NCI-H748 treated with DMSO at 0.1 percent for 48 hours (cell line): ENCODE measurements around the gene DOK3.

Source experiments
- DNase-seq: peaks from one replicate; lab custom pipeline; 2025; lab: John Stamatoyannopoulos, UW

DOK3 gene, protein sequence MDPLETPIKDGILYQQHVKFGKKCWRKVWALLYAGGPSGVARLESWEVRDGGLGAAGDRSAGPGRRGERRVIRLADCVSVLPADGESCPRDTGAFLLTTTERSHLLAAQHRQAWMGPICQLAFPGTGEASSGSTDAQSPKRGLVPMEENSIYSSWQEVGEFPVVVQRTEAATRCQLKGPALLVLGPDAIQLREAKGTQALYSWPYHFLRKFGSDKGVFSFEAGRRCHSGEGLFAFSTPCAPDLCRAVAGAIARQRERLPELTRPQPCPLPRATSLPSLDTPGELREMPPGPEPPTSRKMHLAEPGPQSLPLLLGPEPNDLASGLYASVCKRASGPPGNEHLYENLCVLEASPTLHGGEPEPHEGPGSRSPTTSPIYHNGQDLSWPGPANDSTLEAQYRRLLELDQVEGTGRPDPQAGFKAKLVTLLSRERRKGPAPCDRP

DNA sequence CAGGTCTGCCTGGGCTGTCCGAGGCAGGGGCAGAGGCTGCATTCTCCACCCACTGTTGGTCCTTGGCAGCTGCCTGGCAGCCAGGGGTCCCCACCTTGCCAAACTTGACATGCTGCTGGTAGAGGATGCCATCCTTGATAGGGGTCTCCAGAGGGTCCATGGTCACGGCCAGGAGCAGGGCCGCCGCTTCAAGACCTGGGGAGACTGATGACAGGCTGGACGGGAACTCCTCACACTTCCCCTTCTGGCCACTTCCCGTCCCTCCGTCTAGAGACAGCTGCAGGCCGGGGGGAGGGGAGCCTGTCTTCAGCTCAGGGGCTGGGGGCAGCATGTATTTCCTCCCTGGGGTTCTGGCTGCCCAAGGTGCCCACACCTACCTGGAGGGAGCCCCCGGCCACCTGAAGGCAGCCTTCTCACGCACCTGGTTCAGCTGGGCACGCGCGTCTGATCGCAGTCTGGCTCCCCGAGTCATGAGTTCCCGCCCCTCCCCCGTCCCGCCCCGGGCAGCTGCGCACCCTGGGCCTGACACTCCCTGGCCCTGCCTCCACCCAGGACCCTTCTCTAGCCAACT, at the start of gene DOK3:
Gene DOK3 (minus strand): TSS at position 446 of the 571 bp plus-strand sequence. CDS start 286 bp downstream, at position 160.
- DNase-seq: no peak

DNA sequence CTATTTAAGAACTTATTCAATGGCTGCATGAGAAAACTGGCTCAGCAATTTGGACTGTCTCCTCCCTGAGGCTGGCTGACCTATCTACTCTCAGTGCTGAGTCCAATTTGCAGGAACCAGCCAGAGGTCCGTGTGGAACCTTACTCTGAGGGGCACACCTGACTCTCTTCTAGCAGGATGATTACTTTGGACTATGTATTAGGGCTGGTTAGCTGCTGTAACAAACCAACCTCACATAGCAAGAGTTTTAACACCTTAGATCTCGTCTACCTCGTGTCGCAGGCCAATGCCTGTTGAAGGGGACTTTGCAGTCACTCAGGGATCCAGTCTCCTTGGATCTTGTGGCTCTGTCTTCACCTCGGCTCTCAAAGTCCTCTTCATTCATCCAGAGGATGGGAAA, 48.2 kb upstream of the DOK3 start:
- no peak for DNase-seq

DNA sequence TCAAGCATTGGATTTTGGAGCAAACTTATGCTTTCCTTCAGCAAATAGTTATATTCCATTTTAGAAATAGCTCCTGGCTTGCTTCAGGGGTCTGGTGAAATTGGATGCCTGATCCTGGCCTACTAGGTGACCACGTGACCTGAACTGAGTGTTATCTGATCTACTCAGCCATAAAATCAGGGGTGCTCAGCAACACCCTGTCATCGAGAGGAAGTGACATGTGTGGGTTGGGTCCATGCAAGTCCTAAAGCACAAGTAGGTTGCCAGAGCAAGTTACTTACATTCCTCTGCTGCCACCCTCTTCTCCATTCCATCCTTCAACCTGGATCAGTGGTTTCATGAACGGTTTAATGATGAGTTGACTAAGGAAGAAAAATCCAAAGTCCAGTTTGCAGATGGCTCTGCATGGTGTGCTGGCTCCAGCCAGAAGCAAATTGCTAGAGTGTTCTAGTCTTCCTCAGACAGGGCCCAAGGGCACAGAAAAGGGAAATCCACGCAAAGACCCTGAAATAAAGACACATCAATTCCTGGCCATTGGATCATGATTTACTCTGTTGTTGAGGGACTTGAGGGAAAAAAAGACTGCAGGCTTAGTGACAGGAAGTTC, 47.5 kb upstream of the DOK3 start:
- DNase-seq: no peak

DNA sequence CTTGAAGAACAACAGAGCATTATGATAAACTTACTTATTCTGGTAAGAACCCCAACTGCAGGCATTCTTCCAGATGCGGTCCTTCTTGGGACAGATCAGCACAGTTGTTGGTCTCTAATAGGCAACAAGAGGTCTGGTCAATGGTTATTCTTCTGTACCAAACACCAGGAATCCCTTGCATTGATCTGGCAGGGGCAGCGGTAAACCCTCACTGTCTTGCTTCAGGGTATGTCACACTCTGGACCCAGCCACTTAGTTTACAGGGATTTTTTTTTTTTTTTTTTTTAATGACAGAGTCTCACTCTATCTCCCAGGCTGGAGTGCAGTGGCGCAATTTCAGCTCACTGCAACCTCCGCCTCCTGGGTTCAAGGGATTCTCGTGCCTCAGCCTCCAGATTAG, 46.0 kb upstream of the DOK3 start:
- DNase-seq: no peak

DNA sequence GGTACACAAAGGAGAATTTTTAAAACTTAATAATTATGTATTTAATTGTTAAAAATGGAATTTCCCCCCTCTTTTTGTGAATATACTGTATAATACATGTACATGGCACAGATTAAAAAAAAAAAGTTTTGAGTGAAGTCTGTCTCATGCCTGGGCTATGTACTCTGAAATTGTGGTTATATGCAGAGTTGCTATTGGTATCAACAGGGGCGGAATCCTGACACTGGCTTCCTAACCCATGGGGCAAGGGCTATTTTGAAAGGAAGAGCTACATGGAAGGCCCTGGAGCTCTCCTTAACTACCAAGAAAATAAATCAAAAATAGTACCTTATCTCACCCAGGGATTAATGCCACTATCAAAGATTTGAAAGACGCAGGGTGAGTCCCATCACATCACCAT, 45.6 kb upstream of the DOK3 start:
- no peak for DNase-seq

DNA sequence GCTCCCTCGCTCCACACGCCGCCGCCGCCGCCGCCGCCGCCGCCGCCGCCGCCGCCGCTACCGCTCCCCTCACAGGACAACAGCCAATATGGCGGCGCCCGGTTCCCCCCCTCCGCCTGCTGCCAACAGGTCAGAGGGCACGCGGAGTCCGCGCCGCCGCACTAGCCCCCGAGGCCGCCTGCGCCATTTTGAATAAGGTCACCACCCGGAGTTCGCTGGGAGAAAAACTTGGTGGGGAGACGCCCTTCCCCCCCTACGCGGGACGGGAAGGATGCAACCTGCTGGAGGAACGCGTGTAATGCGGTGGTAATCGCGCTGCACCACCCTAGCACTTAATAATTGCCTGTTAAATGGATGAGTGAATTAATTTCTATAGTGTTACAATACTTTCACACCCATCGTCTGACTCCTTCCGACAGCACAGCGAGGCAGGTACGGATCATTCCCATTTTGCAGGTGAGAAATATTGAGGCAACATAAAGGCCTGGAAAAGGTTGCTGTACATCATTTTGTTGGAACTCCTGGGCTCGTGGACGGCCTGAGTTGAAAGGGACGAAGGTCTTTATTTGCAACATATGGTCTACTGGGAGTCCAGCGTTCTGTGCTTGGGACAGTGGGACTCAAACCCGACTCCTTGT, 45.0 kb upstream of the DOK3 start, which contains the start of gene FAM193B:
Gene FAM193B (minus strand): TSS at position 90 of the 638 bp plus-strand sequence. CDS start 105 bp downstream, outside the sequence.
- peak; percentile 68 for DNase-seq

DNA sequence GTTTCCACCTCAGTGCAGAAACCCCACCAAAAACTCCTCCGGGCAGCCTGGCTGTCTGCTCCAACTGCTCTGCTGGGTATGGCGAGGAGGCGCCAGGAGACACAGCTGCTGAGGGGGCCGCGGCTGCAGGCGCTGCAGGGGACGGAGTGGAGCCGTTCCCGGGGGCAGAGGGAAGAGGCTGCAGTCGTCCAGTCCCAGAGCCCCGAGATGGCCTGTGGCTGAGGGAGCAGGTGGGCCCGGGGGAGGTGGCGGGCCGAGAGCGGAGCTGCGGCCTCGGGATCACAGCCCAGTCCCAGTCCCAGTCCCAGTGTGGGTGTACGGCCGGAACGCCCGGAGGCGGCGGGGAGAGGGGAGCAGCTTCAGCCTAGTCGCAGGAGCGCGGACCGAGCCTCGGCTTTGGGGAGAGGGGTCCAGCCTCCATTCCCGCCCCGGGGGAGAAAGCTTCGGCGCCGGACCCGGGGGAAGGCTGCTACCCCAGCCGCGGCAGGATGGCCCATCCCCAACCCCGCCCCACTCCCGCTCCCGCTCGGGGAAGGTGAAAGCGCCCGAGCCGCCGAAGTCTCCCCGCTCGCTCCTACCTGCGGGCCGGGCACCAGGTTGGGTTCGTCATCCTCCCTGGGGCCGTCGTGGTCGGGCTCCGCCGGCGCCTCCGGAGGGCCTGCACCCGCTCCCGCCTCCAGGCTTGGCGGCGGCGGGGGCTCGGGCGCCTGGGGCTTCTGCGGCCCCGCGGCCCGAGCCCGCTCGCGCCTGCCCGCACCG, 44.2 kb upstream of the DOK3 start:
- no peak for DNase-seq

DNA sequence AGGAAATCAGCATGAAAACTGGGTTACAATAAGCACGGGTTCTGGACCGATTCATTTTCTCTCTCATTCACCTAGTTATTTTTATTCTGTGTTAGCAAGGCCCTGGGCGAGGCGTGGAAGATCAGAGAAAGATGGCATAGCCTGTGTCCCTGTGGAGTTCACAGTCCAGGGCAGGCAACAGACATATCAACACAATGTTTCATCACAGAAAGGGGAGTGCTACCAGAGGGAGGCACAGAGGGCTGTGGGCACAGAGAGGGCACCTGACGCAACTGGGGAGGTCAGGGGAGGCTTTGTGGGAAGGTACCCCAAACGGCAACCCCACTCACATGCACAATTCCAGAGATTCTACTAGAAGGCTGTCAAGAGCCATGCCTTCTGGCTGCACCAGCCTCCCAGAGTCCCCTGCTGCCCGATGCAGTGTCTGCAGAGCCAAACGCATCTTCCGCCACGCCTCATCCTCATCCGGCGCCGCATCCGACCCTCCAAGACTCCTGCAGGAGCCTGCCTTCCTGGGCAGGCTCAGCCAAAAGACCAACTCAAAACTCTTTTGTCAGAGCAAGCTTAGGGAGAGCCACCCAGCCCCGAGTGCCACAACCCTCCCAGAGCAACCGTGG, 43.3 kb upstream of the DOK3 start:
- DNase-seq: no peak

DNA sequence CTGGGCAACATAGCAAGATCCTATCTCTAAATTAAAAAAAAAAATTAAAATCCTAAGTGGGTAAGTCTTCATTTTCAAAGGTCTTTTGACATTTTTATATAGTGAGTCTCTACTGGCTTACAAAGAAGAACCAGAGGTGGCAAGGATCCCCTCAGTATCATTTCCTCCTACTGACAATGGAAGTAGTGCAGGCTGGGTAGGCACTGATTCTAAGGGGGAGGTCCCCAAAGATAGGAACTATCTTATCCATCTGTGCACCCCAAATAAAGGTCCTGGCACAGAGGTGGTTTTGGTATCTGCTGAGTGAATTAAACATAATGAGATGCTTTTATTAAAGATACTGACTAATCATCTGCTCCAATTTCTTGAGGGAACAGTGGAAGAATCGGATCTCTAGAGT, 40.5 kb upstream of the DOK3 start:
- DNase-seq: no peak

DNA sequence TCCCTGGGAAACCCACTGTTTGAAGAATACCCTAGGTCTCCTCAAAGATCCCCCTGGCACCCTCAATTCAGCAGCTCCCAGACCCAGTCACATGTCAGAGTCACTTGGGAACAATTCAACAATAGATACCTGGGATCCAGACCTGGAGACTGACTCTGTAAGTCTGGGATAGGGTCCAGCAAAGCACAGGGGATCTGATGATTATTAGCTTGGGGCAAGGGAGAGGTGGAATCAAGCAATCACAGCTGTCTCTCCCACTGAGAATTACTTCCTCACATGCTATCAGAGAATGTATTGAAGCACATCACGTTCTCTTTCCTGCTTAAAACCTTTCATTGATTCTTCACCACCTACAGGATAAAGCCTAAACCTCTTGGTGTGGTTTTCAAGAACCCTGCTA, 38.9 kb upstream of the DOK3 start:
- no peak for DNase-seq

DNA sequence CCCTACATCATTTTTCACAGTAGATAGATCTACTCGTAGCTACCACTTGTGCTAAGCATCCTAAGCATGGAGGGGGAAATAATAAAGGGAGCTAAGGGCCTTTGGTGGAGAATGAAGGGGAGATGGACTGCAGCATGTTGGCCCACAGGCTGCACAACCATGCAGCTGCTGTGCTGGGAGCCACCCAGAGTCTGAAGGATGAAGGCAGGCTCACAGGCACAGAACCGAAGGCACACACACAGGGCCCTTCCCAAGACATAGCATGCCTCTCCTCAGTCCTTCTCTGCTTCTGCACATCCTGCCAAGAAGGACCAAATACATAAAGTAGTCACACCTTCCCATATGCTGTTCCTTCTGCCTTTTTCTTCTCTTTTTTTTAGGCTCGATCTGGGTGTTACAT, 38.1 kb upstream of the DOK3 start:
- no peak for DNase-seq

DNA sequence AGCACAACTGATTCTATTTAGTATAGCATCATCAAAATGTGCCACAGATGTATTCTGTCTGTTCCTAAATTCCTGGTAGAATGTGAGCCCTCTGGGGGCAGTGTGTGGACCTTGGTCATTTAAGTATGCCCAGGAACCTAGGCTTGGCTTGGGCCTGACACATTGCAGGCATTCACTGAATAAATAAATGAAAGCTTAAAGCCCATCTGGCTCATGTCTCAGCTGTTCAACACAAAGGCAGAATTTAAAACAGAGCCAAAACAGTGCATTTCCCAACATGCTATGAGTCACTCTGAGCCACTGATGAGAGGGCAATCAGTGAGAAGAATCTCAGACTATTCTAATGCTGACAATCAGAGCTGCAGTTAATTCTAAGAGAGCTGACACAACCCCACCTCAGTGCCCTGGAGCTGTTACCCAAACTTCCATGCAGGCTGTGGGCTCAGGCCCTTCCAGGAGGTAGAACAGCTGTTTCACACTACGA, 36.7 kb upstream of the DOK3 start:
- DNase-seq: no peak

DNA sequence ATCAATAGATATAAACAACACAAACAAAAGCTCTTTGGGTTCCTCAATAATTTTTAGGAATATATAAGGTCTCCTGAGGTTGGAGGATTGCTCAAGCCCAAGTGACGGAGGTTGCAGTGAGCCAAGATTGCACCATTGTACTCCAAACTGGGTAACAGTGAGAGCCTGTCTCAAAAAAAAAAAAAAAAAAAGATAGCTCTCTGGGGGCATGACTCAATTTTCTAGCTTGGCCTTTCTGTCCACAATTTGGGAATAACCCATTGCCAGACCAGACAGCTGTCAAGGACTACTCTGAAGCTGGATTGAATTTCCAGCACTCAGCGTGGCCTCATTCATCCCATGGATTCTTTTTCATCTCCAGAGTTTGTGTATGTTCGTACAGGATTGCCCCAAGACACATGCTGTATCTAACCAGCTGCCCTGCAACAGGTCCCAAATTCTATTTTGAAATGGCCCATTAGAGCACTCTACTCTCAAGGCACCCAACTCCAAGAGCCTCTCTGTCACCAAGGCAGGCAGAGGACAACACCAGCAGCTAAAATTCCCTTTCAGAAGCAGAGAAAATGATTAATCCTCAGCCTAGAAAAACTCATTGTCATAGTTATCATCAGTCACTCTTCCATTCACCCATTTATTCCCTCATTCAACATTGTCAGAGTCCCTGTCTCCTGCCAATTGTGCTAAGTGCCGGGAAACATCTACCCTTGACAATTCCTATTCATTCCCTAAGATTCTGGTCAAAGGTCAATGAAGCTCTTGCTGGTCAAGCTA, 36.0 kb upstream of the DOK3 start:
- no peak for DNase-seq

DNA sequence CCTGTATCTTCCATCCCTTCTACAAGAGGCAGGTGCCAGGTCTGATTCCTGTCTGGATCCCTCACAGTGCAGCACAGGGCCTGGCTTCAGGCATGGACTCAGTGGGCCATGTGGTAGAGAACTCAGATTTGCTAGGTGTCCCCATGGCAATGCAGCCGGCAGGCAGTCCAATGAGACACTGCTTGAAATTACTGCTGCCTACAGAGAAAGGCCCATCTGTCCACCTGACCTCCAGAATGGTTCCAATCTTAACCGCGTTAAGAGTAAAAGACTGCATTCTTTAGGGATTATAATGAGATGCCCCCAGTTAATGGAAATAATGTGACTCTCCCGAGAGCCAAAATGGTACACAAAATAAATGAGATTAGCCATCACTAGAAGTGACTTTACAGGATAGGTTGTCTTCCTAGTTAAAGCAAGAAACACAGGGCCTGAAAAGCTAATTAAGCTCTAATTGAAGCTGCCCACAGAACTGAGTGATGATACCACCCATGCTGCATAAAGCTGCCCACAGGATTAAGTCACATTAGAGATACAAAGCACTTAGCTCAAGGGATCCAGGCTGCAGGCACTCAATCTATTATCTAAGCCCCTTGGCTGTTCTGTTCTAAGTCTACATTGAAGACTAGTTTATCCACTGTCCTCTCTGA, 33.3 kb upstream of the DOK3 start:
- no peak for DNase-seq

DNA sequence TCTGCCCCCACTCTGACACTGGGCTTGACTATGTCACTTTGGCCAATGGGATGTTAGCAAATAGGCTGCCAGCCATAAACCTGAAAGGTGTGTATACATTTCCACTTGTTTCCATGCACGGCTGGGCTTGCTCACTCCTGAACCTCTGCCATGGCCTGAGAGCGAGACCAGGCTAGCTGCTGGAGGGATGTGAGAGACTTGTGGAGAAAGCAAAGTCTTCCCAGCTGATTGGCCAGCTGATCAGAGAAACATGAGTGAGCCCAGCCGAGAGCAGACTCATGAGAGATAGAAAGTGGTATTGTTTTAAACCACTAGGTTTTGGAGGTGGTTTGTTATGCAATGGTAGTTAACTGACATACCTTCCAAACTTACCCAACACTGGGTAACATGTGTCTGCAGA, 30.8 kb upstream of the DOK3 start:
- no peak for DNase-seq

DNA sequence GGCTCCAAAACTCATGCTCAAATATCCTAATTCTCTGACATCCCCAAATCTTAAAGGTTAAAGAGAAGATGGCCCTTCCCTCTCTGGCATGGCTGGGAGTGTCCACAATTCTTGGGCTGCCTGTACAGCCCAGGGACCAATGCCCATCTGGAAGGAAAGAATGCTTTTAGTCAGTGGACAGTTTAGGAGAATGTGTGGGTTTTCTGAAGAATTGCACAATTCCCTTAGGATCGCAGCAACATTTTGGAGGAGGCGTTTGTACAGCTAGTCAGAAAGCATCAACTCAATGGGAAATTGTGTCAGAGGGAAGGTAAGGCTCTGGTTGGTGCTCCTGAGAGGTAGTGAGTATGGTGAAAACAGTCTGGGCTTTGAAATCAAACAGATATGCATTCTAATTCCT, 29.8 kb upstream of the DOK3 start:
- no peak for DNase-seq

DNA sequence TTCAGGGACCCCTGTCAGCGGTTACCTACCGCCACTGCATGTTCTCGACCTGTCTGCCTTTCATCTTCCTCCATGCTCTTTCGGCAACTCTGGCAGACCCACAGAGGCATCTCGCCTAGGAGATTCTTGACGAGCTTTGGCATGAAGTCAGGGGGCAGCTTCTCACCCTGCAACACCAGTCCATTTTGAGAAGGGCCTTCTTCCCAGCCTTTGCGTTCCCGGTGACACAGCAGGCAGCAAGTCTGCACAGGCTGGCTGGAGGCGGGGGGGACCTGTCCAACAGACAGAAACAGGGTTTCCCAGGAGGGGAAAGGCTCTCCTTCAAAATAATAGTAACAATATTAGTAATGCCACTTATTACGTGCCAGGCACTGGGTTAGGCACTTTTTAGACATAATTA, 29.2 kb upstream of the DOK3 start:
- no peak for DNase-seq

DNA sequence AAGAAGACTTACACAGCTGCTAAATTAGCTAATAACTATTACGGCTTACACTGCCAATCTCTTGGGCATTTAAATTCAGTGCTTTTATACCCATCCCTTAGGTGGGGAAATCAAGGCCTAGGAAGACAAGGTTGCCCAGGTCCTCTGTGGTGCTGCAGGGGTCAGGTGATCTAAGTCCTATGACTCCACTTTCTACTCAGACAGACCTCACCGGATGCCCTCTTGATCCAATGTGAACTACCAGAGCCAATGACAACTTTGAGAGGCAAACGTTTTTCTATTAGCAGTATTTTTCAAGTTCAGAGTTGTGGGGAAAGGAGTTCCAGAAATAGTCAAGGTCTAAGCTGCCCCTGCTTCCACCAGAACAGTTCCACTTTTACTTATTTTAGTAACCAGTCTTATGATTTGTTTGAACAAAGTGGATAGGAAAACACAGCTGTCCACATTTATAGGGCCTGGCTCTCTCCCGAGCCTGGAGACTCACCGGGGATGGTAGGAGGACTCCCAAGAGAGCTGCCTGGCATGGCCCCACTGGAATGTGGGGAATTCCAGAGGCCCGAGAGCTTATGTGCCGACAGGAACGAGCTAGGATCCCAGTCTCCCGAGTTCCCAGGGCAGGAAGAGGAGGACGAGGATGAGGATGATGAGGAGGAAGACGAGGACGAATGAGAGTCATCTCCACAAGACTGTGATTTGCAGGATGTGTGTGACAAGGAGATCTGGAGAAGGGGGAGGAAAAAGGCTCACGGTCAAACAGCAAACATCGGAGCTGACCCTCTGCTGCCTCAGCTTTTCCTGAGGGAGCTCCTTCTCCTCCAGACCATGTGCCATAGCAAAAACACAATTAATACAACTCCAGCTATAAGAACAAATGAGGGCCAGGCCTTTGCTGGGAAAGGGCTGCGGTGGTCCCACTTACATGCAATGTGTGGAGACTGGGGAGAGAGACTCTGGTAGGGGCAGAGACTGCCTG, 28.0 kb upstream of the DOK3 start:
- DNase-seq: no peak

DNA sequence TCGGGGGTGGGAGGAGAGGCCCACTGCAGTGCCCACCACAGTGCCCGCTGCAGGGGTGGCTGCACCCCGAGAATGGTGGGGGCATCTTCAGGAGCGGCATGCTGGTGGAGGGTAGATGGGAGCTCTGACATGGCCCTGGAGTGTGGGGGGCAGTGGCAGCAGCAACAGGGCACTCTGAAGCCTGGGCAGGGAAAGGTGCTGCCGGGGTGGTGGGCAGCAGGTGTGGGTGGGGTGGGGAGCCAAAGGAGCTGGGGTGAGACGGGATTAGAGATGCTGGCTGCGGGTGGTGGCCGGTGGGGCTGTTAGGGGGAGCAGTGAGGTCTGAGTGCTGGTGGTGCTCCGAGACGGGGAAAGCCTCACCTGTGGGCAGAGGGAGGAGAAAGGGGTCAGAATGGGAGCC, 26.8 kb upstream of the DOK3 start:
- DNase-seq: no peak
